Measurements from ENCODE around the gene IKBKE.

IKBKE gene

DNA sequence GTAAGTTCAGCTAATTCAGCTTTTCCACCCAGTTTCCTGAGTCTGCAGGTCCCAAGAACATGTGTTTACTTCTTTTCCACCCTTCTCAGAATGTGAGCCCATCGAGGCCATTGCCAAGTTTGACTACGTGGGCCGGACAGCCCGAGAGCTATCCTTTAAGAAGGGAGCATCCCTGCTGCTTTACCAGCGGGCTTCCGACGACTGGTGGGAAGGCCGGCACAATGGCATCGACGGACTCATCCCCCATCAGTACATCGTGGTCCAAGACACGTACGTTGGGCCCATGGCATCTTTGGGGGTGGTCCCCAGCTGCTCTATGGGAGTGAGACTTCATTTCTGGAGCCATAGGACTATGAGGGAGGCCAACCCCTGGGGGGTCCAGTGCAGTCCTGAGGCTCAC, 17.2 kb upstream of the IKBKE start:
- H4K8ac ChIP-seq (ENCODE audit: low read depth, low read length) = no peak overlapping the region
- WGBS (ENCODE audit: extremely low coverage, insufficient coverage, insufficient read length) = no CpG with 5 or more reads among the region's 13 CpGs

DNA sequence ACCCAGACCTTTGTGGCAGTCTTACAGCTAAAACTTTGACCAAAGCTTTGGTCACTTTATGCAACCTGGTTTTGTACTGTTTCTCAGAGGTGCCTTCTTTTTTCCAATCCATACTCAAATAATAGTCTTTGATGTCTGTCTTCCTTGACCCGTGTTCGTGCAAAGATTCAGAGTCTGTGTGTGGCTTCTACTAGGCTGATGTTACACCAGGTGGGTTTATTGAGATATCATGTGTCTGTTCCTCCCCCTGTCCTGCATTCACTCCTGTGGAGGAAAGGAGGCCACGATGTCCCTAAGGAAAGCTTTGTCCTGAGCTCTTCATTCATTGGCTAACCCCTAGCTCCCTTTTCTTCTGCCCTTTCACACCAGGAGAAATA, 15.0 kb upstream of the IKBKE start:
- H3K4ac ChIP-seq (ENCODE audit: low read depth, low read length) = no peak overlapping the region
- no peaks in the 10 kb centered on the region for H3K79me1 ChIP-seq (ENCODE audit: low read length)
- H4K12ac ChIP-seq (ENCODE audit: low read depth, low read length) = no peak overlapping the region
- H3K18ac ChIP-seq (ENCODE audit: low read length) = no peak overlapping the region
- peaks cover 7 to 18% of the 10 kb centered on the region in 2 experiments for H3K4me1 ChIP-seq (ENCODE audit: control insufficient read depth in 1 of 2, insufficient read depth in 2 of 2, low read length in 2 of 2)
- H3K27me3 ChIP-seq (ENCODE audit: insufficient read depth, low read length) = no peaks in the 10 kb centered on the region
- no peak overlapping the region for H3K27ac ChIP-seq (ENCODE audit: low read depth, low read length)
- H3K9me3 ChIP-seq (ENCODE audit: insufficient read depth, low read depth, low read length) = peaks cover under 1% of the 10 kb centered on the region
- no peak overlapping the region for H2AFZ ChIP-seq (ENCODE audit: insufficient read depth, low read length, poor library complexity)
- H3K23ac ChIP-seq (ENCODE audit: low read length) = no peak overlapping the region
- no peak overlapping the region for H2AK5ac ChIP-seq (ENCODE audit: low read length)
- no peak for DNase-seq
- no peak overlapping the region for H4K91ac ChIP-seq (ENCODE audit: low read depth, low read length)
- H2BK120ac ChIP-seq (ENCODE audit: insufficient read depth, low read length, poor library complexity) = no peak overlapping the region
- no peak overlapping the region for H3K9ac ChIP-seq (ENCODE audit: low read length)
- no peak overlapping the region for H4K8ac ChIP-seq (ENCODE audit: low read depth, low read length)
- no CpG with 5 or more reads among the region's 3 CpGs for WGBS (ENCODE audit: extremely low coverage, insufficient coverage, insufficient read length)
- no peak overlapping the region for H2BK12ac ChIP-seq (ENCODE audit: low read length)
- no peak overlapping the region for H3K4me2 ChIP-seq (ENCODE audit: low read length)
- H3K79me2 ChIP-seq (ENCODE audit: control insufficient read depth, insufficient read depth, low read length, poor library complexity) = no peaks in the 10 kb centered on the region
- no peak overlapping the region for H2BK5ac ChIP-seq (ENCODE audit: low read depth, low read length, poor library complexity)
- peaks cover 32 to 36% of the 10 kb centered on the region in 2 experiments for H3K36me3 ChIP-seq (ENCODE audit: control insufficient read depth in 1 of 2, insufficient read depth in 2 of 2, low read length in 2 of 2)
- no peak overlapping the region for H3K4me3 ChIP-seq (ENCODE audit: low read depth, low read length)
- no peak overlapping the region for H3K14ac ChIP-seq (ENCODE audit: low read length)

More for the DNA sequence above, 17.2 kb upstream of the IKBKE start:
- peaks cover 7 to 20% of the 10 kb centered on the region in 2 experiments for H3K4me1 ChIP-seq (ENCODE audit: control insufficient read depth in 1 of 2, insufficient read depth in 2 of 2, low read length in 2 of 2)
- no peaks in the 10 kb centered on the region for H3K79me1 ChIP-seq (ENCODE audit: low read length)
- H3K79me2 ChIP-seq (ENCODE audit: control insufficient read depth, insufficient read depth, low read length, poor library complexity) = no peaks in the 10 kb centered on the region
- H2BK5ac ChIP-seq (ENCODE audit: low read depth, low read length, poor library complexity) = no peak overlapping the region
- no peak overlapping the region for H3K23ac ChIP-seq (ENCODE audit: low read length)
- H4K12ac ChIP-seq (ENCODE audit: low read depth, low read length) = no peak overlapping the region
- DNase-seq = no peak
- H3K9me3 ChIP-seq (ENCODE audit: insufficient read depth, low read depth, low read length) = peaks cover 2% of the 10 kb centered on the region
- no peaks in the 10 kb centered on the region for H3K27me3 ChIP-seq (ENCODE audit: insufficient read depth, low read length)
- H3K14ac ChIP-seq (ENCODE audit: low read length) = no peak overlapping the region
- no peak overlapping the region for H2AK5ac ChIP-seq (ENCODE audit: low read length)
- H3K27ac ChIP-seq (ENCODE audit: low read depth, low read length) = no peak overlapping the region
- H3K4ac ChIP-seq (ENCODE audit: low read depth, low read length) = no peak overlapping the region
- H2AFZ ChIP-seq (ENCODE audit: insufficient read depth, low read length, poor library complexity) = no peak overlapping the region
- no peak overlapping the region for H3K18ac ChIP-seq (ENCODE audit: low read length)
- H3K4me3 ChIP-seq (ENCODE audit: low read depth, low read length) = no peak overlapping the region
- peak overlapping the region; percentile 29 for H3K9ac ChIP-seq (ENCODE audit: low read length)
- no peak overlapping the region for H2BK120ac ChIP-seq (ENCODE audit: insufficient read depth, low read length, poor library complexity)
- peaks cover 27 to 35% of the 10 kb centered on the region in 2 experiments for H3K36me3 ChIP-seq (ENCODE audit: control insufficient read depth in 1 of 2, insufficient read depth in 2 of 2, low read length in 2 of 2)
- no peak overlapping the region for H3K4me2 ChIP-seq (ENCODE audit: low read length)
- no peak overlapping the region for H2BK12ac ChIP-seq (ENCODE audit: low read length)
- no peak overlapping the region for H4K91ac ChIP-seq (ENCODE audit: low read depth, low read length)

DNA sequence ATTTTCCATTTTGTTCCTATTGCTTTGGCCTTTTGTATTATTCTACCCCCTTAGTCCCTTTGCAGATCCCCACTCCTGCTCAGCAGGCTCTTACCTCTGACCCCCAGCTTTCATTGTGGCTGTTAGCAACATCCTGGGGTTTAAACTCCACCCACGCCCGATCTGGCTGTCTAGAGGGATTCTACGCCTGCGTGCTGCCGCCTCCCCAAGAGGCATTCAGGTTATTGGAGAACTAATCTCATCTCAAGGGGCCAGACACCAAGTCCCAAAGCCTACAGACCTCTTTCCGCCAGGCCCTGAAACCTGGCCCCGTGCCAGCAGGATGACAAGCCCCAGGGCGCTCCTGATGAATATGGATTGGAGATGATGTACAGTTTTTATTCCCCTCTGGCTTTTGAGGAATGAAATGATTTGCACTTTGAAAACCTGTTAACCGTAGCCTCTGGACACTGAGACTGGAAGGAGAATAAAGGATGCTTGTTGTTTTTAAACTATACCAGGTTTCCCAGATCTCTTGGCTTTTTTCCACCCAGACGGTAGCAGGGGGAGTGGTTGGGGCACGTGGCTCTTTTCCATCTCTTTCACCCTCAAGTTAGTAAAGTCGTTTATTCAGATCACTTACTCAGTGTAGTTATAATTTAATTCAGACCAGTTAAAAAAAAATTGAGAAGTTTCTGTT, 14.5 kb upstream of the IKBKE start:
- H3K79me2 ChIP-seq (ENCODE audit: control insufficient read depth, insufficient read depth, low read length, poor library complexity) = no peaks in the 10 kb centered on the region
- H3K4me2 ChIP-seq (ENCODE audit: low read length) = no peak overlapping the region
- peaks cover 27 to 32% of the 10 kb centered on the region in 2 experiments for H3K36me3 ChIP-seq (ENCODE audit: control insufficient read depth in 1 of 2, insufficient read depth in 2 of 2, low read length in 2 of 2)
- no peak overlapping the region for H3K18ac ChIP-seq (ENCODE audit: low read length)
- DNase-seq = no peak
- no peak overlapping the region for H4K8ac ChIP-seq (ENCODE audit: low read depth, low read length)
- H2AK5ac ChIP-seq (ENCODE audit: low read length) = no peak overlapping the region
- H2BK12ac ChIP-seq (ENCODE audit: low read length) = no peak overlapping the region
- no peak overlapping the region for H2BK5ac ChIP-seq (ENCODE audit: low read depth, low read length, poor library complexity)
- no peak overlapping the region for H3K27ac ChIP-seq (ENCODE audit: low read depth, low read length)
- no peak overlapping the region for H2BK120ac ChIP-seq (ENCODE audit: insufficient read depth, low read length, poor library complexity)
- no CpG with 5 or more reads among the region's 12 CpGs for WGBS (ENCODE audit: extremely low coverage, insufficient coverage, insufficient read length)
- H2AFZ ChIP-seq (ENCODE audit: insufficient read depth, low read length, poor library complexity) = no peak overlapping the region
- H3K9me3 ChIP-seq (ENCODE audit: insufficient read depth, low read depth, low read length) = no peaks in the 10 kb centered on the region
- no peak overlapping the region for H4K91ac ChIP-seq (ENCODE audit: low read depth, low read length)
- no peak overlapping the region for H3K4me3 ChIP-seq (ENCODE audit: low read depth, low read length)
- H3K4ac ChIP-seq (ENCODE audit: low read depth, low read length) = no peak overlapping the region
- H3K14ac ChIP-seq (ENCODE audit: low read length) = no peak overlapping the region
- H4K12ac ChIP-seq (ENCODE audit: low read depth, low read length) = no peak overlapping the region
- H3K4me1 ChIP-seq (ENCODE audit: control insufficient read depth in 1 of 2, insufficient read depth in 2 of 2, low read length in 2 of 2) = peaks cover 7 to 17% of the 10 kb centered on the region in 2 experiments
- no peaks in the 10 kb centered on the region for H3K27me3 ChIP-seq (ENCODE audit: insufficient read depth, low read length)
- no peak overlapping the region for H3K23ac ChIP-seq (ENCODE audit: low read length)
- H3K9ac ChIP-seq (ENCODE audit: low read length) = no peak overlapping the region
- no peaks in the 10 kb centered on the region for H3K79me1 ChIP-seq (ENCODE audit: low read length)

DNA sequence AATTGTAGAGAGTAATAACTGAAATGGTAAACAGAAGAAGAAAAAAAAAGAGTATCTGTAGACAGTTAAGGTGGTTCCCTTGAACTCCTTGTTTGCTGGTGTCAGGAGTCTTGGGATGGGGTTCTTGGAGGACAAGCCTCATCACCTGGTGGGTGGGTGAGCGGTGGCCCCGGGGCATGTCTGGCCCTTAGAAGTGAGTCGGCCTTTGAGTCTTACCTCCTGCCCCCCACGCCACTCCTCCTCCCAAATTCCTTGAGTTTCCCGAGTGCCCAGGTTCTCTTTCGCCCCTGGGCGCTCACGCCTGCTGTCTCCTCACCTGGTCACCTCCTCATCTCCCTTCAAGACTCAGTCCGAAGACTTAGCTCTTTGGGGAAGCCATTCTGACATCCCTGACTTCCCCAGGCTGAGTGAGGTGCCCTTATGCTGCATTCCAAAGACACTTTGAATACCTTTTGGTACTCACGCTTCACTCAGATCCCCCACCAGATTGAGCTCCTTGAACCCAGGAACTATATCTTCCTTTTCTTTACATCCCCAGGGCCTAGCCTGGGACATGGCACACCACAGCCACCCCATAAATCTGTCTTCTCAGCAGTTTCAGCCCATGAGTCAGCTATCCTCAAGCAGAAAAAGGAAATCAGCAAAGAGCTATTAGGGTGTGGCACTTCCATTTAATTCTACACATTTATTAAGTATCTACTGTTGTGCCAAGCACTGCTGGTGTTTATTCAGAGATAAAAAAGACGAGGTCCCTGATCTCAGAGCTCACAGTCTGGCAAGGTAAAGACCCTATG, 13.5 kb upstream of the IKBKE start:
- H3K4me3 ChIP-seq (ENCODE audit: low read depth, low read length) = no peak overlapping the region
- H2AK5ac ChIP-seq (ENCODE audit: low read length) = no peak overlapping the region
- DNase-seq = peak in 1 of 2 donors; percentile 30
- H2BK5ac ChIP-seq (ENCODE audit: low read depth, low read length, poor library complexity) = no peak overlapping the region
- peaks cover 29 to 35% of the 10 kb centered on the region in 2 experiments for H3K36me3 ChIP-seq (ENCODE audit: control insufficient read depth in 1 of 2, insufficient read depth in 2 of 2, low read length in 2 of 2)
- peaks cover 7 to 17% of the 10 kb centered on the region in 2 experiments for H3K4me1 ChIP-seq (ENCODE audit: control insufficient read depth in 1 of 2, insufficient read depth in 2 of 2, low read length in 2 of 2)
- no peaks in the 10 kb centered on the region for H3K9me3 ChIP-seq (ENCODE audit: insufficient read depth, low read depth, low read length)
- no peak overlapping the region for H3K23ac ChIP-seq (ENCODE audit: low read length)
- no peaks in the 10 kb centered on the region for H3K79me1 ChIP-seq (ENCODE audit: low read length)
- no peak overlapping the region for H3K4me2 ChIP-seq (ENCODE audit: low read length)
- H3K27me3 ChIP-seq (ENCODE audit: insufficient read depth, low read length) = no peaks in the 10 kb centered on the region
- no peak overlapping the region for H2AFZ ChIP-seq (ENCODE audit: insufficient read depth, low read length, poor library complexity)
- no peak overlapping the region for H3K14ac ChIP-seq (ENCODE audit: low read length)
- H3K9ac ChIP-seq (ENCODE audit: low read length) = no peak overlapping the region
- H3K18ac ChIP-seq (ENCODE audit: low read length) = no peak overlapping the region
- H4K91ac ChIP-seq (ENCODE audit: low read depth, low read length) = no peak overlapping the region
- no peak overlapping the region for H4K8ac ChIP-seq (ENCODE audit: low read depth, low read length)
- no peak overlapping the region for H2BK12ac ChIP-seq (ENCODE audit: low read length)
- no CpG with 5 or more reads among the region's 11 CpGs for WGBS (ENCODE audit: extremely low coverage, insufficient coverage, insufficient read length)
- H3K27ac ChIP-seq (ENCODE audit: low read depth, low read length) = no peak overlapping the region
- H3K79me2 ChIP-seq (ENCODE audit: control insufficient read depth, insufficient read depth, low read length, poor library complexity) = no peaks in the 10 kb centered on the region
- H2BK120ac ChIP-seq (ENCODE audit: insufficient read depth, low read length, poor library complexity) = no peak overlapping the region
- H4K12ac ChIP-seq (ENCODE audit: low read depth, low read length) = no peak overlapping the region
- H3K4ac ChIP-seq (ENCODE audit: low read depth, low read length) = no peak overlapping the region

Measured in trophoblast cell (in vitro differentiated cells and primary cell).